ENCODE results near the gene SYPL2. TPM values are rescaled to one million over a fixed set of nuclear protein-coding genes. Genes with fewer than 3 reads are reported as not detected.

The SYPL2 gene
- total RNA-seq, 1 experiment from 2014 or later, result 2.5 TPM

DNA sequence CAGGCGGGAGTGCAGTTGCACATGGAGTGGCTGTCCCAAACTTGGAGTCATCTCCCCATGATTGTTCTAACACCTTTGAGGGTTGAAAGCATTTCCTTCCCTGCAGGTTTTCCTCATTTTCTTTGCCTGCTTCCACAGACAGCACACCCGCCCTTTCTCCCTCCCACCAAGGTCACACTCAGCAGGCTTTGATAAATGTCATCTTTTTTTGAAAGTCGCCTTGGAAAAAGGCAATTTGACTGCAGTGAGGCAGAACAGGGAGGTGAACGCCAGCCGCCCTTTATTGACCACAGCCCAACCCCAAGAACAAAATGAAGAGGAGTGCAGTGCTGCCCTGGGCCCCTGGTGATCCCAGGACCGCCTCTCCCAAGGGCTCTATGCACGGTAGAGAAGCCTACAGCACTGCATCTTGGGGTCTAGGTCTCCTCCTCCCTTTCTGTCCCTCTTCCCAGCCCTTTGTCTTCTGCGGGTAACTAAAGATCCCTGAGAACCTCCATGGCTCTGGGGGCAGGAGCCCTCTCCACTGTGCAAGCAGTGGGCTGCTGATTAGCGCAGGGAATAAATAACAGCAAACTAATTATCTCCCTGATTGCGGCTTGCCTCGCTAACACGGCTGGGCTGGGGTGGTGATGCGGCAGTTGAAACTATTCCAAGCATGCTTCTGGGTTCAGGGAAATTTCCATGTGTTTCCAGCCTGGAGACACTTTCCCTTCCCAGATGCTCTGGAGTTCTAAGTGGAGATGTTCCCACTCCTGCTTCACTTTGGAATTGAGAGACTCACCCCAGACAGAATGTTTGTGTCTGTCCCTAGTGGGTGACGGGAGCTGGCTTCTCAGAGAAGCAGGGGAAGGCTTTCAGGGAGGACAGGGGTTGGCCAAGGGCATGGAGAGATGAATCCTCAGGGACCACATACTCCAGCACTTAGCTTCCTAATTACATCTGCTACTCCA, 54.9 kb downstream of the SYPL2 start:
- H3K56ac ChIP-seq (ENCODE audit: insufficient read length, low read depth, low read length), result no peak overlapping the region
- no CpG with 5 or more reads among the region's 14 CpGs for WGBS (ENCODE audit: extremely low coverage, insufficient read length, low lambda C conversion rate)
- no peaks in the 10 kb centered on the region for H3K79me1 ChIP-seq (ENCODE audit: insufficient read depth, low read depth, low read length, poor library complexity, severe bottlenecking)
- no peak overlapping the region for H3T11ph ChIP-seq (ENCODE audit: low read length)
- no peak overlapping the region for H2BK12ac ChIP-seq (ENCODE audit: insufficient read length, low read depth, low read length)
- no peak overlapping the region for H2BK120ac ChIP-seq (ENCODE audit: low read depth, low read length, poor library complexity, severe bottlenecking)
- no peak overlapping the region for H2BK15ac ChIP-seq (ENCODE audit: low read depth, low read length)
- no peak overlapping the region for H3K14ac ChIP-seq (ENCODE audit: insufficient read depth, low read length)
- H2BK5ac ChIP-seq (ENCODE audit: insufficient read length, low read length), result no peak overlapping the region
- no peaks in the 10 kb centered on the region for H3K27me3 ChIP-seq (ENCODE audit: insufficient read depth, low read length)
- H3K23ac ChIP-seq (ENCODE audit: insufficient read length, low read depth, low read length), result no peak overlapping the region
- Mint-ChIP-seq H3K4me3 (no peak overlapping the region), H3K27me3 (ENCODE audit: low read depth) (peaks cover 27% of the 10 kb centered on the region), H3K9me3 (no peaks in the 10 kb centered on the region; a peak in 1 of 5 replicates), H3K36me3 (ENCODE audit: insufficient read depth in 1 of 3, low read depth in 3 of 3) (no peaks in the 10 kb centered on the region), H3K27ac (no peak overlapping the region), H3K4me1 (peaks cover 0 to 3% of the 10 kb centered on the region in 2 experiments; a peak in 1 of 4 replicates)
- H3K18ac ChIP-seq (ENCODE audit: insufficient read length, low read depth, low read length), result no peak overlapping the region
- H4K5ac ChIP-seq (ENCODE audit: insufficient read length, low read depth, low read length), result no peak overlapping the region
- no peaks in the 10 kb centered on the region for H3K9me3 ChIP-seq (ENCODE audit: control insufficient read depth, low read depth, low read length)
- H4K20me1 ChIP-seq (ENCODE audit: control insufficient read depth, insufficient read depth, insufficient read length), result no peaks in the 10 kb centered on the region
- no peaks in the 10 kb centered on the region for H3K23me2 ChIP-seq (ENCODE audit: insufficient read length, low read depth, low read length, poor library complexity, severe bottlenecking)
- no peaks in the 10 kb centered on the region for H3K79me2 ChIP-seq (ENCODE audit: insufficient read depth, low read length)
- no peak overlapping the region for H3K9ac ChIP-seq (ENCODE audit: extremely low read depth, insufficient read length, low read length)
- no peak for DNase-seq
- H3K4me1 ChIP-seq (ENCODE audit: insufficient read depth, low read length), result no peaks in the 10 kb centered on the region
- no peak overlapping the region for H4K8ac ChIP-seq (replicated peaks; ENCODE audit: insufficient read length, low read depth, low read length)
- H2BK20ac ChIP-seq (ENCODE audit: low read depth, low read length, poor library complexity, severe bottlenecking), result no peak overlapping the region
- TF ChIP-seq, protein P1, sequence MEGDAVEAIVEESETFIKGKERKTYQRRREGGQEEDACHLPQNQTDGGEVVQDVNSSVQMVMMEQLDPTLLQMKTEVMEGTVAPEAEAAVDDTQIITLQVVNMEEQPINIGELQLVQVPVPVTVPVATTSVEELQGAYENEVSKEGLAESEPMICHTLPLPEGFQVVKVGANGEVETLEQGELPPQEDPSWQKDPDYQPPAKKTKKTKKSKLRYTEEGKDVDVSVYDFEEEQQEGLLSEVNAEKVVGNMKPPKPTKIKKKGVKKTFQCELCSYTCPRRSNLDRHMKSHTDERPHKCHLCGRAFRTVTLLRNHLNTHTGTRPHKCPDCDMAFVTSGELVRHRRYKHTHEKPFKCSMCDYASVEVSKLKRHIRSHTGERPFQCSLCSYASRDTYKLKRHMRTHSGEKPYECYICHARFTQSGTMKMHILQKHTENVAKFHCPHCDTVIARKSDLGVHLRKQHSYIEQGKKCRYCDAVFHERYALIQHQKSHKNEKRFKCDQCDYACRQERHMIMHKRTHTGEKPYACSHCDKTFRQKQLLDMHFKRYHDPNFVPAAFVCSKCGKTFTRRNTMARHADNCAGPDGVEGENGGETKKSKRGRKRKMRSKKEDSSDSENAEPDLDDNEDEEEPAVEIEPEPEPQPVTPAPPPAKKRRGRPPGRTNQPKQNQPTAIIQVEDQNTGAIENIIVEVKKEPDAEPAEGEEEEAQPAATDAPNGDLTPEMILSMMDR (conservative IDR thresholded peaks at IDR 0.05), result no peak
- no peak overlapping the region for H3K4ac ChIP-seq (ENCODE audit: low read depth, low read length)
- H3K27ac ChIP-seq (ENCODE audit: insufficient read length, low read depth, low read length), result no peak overlapping the region
- no peak overlapping the region for H2AFZ ChIP-seq (ENCODE audit: low read length)
- H4K91ac ChIP-seq (ENCODE audit: insufficient read length, low read depth, low read length), result no peak overlapping the region
- H2AK5ac ChIP-seq (ENCODE audit: insufficient read length, low read length), result no peak overlapping the region
- no peak overlapping the region for H3K4me2 ChIP-seq (ENCODE audit: insufficient read depth, insufficient read length, low read length)
